ENCODE data around the gene NAT14. TPM values are rescaled to one million over a fixed set of nuclear protein-coding genes. Genes with fewer than 3 reads are reported as not detected.

Gene NAT14
- total RNA-seq, 1 experiment from 2014 or later: 87.7 TPM

DNA sequence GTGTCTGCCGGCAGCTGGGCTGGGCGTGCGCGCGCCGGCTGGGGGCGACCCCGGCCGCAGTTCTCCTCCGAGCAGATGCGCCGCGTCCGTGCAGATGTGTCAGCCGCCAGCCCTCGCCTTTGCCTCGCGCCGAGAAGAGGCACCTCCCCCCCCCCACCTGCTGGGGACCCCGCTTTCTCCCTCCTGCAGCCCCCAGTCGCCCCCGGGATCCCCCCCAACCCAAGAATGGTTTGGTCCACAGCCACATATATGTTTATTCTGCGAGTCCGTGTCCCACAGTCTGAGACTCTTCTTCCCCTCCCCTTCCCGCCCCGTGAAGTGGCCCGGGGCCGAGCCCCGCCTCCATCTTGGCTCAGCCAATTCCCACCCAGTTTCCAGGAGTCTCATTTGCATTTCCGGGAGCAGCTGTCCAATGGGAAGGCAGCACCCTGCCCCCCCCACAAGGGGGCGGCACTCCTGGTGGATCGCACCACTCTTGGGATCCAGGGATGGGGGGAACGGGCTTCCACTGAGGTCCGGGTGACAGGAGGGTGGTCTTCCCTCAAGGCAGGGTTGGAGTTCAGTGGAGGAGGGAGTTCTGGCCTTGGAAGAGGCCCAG is 32.1 kb upstream of the NAT14 start:
- POLR2A ChIA-PET: interaction anchor here (1.3 to 1.6 kb wide), 2 partner anchors 8 to 24 kb away, joined by 4 to 6 read pairs; partner anchors contain the start of gene ZNF628

DNA sequence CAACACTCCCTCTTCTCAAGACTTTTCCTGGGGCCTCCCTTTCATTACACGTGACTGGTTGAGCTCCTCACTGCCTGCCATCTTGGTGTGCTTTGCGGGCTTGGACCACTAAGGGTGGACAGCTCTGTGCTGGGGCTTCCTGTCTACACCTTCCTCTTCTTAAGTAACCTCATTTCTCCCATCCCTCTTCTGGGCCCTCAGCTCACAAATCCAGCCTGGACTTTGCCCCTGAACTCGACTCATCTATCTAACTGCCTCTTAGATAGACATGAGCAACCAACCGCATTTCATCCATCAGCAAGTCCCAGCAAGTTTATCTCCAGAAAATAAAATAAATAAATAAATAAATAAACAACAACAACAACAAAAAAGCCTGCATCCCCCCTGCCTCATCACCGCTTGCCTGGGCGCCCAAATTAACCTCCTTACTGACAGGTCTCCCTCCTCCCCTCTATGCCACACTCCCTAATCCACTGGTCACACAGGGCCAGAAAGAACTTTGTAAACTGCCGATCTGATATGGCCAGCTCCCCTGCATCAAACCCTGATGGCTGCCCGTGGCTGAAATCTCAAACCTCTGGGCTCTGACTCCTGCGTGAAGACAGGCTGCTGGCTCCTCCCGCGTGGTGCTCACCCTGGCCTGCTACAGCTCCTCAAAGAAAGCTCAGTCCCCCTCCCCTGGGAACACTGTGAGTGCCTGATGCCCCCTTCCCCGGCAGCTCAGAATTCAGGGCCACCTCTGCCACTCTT is 31.3 kb upstream of the NAT14 start:
- Mint-ChIP-seq H3K27me3 (ENCODE audit: low read depth) (peaks cover 32% of the 10 kb centered on the region), H3K4me3 (0 out of 2 replicates have a peak overlapping the region, but pooled peaks have one; percentile 24), H3K9me3 (no peaks in the 10 kb centered on the region), H3K4me1 (peaks cover 12% of the 10 kb centered on the region), H3K36me3 (peaks cover 12% of the 10 kb centered on the region), H3K27ac (peak overlapping the region; percentile 13; the same call in 1 of the 2 replicates)
- no peak for ATAC-seq
- POLR2A ChIA-PET: interaction anchor here (1.3 to 1.6 kb wide), 2 partner anchors 9 to 23 kb away, joined by 4 to 6 read pairs; partner anchors contain the start of gene ZNF628
- CTCF ChIA-PET: interaction anchor here (0.6 to 3.0 kb wide), 14 partner anchors 9 to 307 kb away, joined by 3 to 18 read pairs (median 4); partner anchors contain the start of genes CCDC106, ISOC2, ZNF628 and ZNF865
- no peak for DNase-seq (ENCODE audit: low spot score)
- TF ChIP-seq RELA (CRISPR knock-in tag; IDR thresholded peaks at IDR 0.05; ENCODE audit: borderline replicate concordance): 0 out of 2 replicates have a peak, but pooled peaks have one; percentile 28
- TF ChIP-seq, protein P1, sequence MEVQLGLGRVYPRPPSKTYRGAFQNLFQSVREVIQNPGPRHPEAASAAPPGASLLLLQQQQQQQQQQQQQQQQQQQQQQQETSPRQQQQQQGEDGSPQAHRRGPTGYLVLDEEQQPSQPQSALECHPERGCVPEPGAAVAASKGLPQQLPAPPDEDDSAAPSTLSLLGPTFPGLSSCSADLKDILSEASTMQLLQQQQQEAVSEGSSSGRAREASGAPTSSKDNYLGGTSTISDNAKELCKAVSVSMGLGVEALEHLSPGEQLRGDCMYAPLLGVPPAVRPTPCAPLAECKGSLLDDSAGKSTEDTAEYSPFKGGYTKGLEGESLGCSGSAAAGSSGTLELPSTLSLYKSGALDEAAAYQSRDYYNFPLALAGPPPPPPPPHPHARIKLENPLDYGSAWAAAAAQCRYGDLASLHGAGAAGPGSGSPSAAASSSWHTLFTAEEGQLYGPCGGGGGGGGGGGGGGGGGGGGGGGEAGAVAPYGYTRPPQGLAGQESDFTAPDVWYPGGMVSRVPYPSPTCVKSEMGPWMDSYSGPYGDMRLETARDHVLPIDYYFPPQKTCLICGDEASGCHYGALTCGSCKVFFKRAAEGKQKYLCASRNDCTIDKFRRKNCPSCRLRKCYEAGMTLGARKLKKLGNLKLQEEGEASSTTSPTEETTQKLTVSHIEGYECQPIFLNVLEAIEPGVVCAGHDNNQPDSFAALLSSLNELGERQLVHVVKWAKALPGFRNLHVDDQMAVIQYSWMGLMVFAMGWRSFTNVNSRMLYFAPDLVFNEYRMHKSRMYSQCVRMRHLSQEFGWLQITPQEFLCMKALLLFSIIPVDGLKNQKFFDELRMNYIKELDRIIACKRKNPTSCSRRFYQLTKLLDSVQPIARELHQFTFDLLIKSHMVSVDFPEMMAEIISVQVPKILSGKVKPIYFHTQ (CRISPR knock-in tag; IDR thresholded peaks at IDR 0.05): no peak
- TF ChIP-seq JUN (CRISPR knock-in tag; IDR thresholded peaks at IDR 0.05): no peak
- no peak for TF ChIP-seq MYBL2 (CRISPR knock-in tag; IDR thresholded peaks at IDR 0.05)
- no peak for TF ChIP-seq ESRRA (CRISPR knock-in tag; IDR thresholded peaks at IDR 0.05; ENCODE audit: borderline replicate concordance)
- TF ChIP-seq EMX1 (CRISPR knock-in tag; IDR thresholded peaks at IDR 0.05): no peak
- TF ChIP-seq, protein P2, sequence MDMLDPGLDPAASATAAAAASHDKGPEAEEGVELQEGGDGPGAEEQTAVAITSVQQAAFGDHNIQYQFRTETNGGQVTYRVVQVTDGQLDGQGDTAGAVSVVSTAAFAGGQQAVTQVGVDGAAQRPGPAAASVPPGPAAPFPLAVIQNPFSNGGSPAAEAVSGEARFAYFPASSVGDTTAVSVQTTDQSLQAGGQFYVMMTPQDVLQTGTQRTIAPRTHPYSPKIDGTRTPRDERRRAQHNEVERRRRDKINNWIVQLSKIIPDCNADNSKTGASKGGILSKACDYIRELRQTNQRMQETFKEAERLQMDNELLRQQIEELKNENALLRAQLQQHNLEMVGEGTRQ (CRISPR knock-in tag; IDR thresholded peaks at IDR 0.05): no peak
- TF ChIP-seq, protein P3, sequence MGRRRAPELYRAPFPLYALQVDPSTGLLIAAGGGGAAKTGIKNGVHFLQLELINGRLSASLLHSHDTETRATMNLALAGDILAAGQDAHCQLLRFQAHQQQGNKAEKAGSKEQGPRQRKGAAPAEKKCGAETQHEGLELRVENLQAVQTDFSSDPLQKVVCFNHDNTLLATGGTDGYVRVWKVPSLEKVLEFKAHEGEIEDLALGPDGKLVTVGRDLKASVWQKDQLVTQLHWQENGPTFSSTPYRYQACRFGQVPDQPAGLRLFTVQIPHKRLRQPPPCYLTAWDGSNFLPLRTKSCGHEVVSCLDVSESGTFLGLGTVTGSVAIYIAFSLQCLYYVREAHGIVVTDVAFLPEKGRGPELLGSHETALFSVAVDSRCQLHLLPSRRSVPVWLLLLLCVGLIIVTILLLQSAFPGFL (CRISPR knock-in tag; IDR thresholded peaks at IDR 0.05; ENCODE audit: borderline replicate concordance): no peak

More for the DNA sequence above, 32.1 kb upstream of the NAT14 start:
- ATAC-seq (peak; percentile 84), DNase-seq (ENCODE audit: low spot score) (peak; percentile 95)
- peak overlapping the region; percentile 74 for H3K4me3 Mint-ChIP-seq
- peaks cover 12% of the 10 kb centered on the region for H3K36me3 Mint-ChIP-seq
- no peak overlapping the region for H3K27ac Mint-ChIP-seq
- peaks cover 8% of the 10 kb centered on the region for H3K4me1 Mint-ChIP-seq
- no peak for TF ChIP-seq ZNF138 (CRISPR knock-in tag; conservative IDR thresholded peaks at IDR 0.05)
- TF ChIP-seq, protein P4, sequence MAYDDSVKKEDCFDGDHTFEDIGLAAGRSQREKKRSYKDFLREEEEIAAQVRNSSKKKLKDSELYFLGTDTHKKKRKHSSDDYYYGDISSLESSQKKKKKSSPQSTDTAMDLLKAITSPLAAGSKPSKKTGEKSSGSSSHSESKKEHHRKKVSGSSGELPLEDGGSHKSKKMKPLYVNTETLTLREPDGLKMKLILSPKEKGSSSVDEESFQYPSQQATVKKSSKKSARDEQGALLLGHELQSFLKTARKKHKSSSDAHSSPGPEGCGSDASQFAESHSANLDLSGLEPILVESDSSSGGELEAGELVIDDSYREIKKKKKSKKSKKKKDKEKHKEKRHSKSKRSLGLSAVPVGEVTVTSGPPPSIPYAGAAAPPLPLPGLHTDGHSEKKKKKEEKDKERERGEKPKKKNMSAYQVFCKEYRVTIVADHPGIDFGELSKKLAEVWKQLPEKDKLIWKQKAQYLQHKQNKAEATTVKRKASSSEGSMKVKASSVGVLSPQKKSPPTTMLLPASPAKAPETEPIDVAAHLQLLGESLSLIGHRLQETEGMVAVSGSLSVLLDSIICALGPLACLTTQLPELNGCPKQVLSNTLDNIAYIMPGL (CRISPR knock-in tag; IDR thresholded peaks at IDR 0.05): peak; percentile 43; the same call in 1 of the 2 replicates
- TF ChIP-seq, protein P5, sequence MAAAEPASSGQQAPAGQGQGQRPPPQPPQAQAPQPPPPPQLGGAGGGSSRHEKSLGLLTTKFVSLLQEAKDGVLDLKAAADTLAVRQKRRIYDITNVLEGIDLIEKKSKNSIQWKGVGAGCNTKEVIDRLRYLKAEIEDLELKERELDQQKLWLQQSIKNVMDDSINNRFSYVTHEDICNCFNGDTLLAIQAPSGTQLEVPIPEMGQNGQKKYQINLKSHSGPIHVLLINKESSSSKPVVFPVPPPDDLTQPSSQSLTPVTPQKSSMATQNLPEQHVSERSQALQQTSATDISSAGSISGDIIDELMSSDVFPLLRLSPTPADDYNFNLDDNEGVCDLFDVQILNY (CRISPR knock-in tag; IDR thresholded peaks at IDR 0.05): 0 out of 2 replicates have a peak, but pooled peaks have one; percentile 33
- peak; percentile 95 for TF ChIP-seq SP1 (CRISPR knock-in tag; conservative IDR thresholded peaks at IDR 0.05)
- no peak for TF ChIP-seq ETV6 (CRISPR knock-in tag; IDR thresholded peaks at IDR 0.05)
- peak; percentile 76 for TF ChIP-seq NFYB (CRISPR knock-in tag; conservative IDR thresholded peaks at IDR 0.05; ENCODE audit: low read depth)
- TF ChIP-seq CREB1 (CRISPR knock-in tag; IDR thresholded peaks at IDR 0.05): no peak
- no peak for TF ChIP-seq TCF7 (CRISPR knock-in tag; IDR thresholded peaks at IDR 0.05; ENCODE audit: low read depth)
- no peak for TF ChIP-seq RELA (CRISPR knock-in tag; IDR thresholded peaks at IDR 0.05; ENCODE audit: borderline replicate concordance)
- no peaks in the 10 kb centered on the region for H3K9me3 Mint-ChIP-seq
- peaks cover 32% of the 10 kb centered on the region for H3K27me3 Mint-ChIP-seq (ENCODE audit: low read depth)
- CTCF ChIA-PET: interaction anchor here (0.6 to 3.0 kb wide), 15 partner anchors 8 to 306 kb away, joined by 3 to 18 read pairs (median 4); partner anchors contain the start of genes CCDC106, ISOC2, ZNF628 and ZNF865
